Measurements from ENCODE around the gene KLF3. TPM values are rescaled to one million over a fixed set of nuclear protein-coding genes. Genes with fewer than 3 reads are reported as not detected.

Gene KLF3
- total RNA-seq, 1 experiment from 2014 or later, result 51.2 TPM

GRCh38 chr4:38664706-38665401 is 855 bp downstream of the KLF3 start:
- ChIA-PET CTCF (interaction anchor here (0.7 kb wide), 1 partner anchor 346 kb away, joined by 3 read pairs; no protein-coding TSS in a partner anchor), POLR2A (interaction anchor here (0.6 to 8.2 kb wide), 14 partner anchors 11 to 603 kb away, joined by 3 to 192 read pairs (median 3); no protein-coding TSS in a partner anchor)
- peak overlapping the region; percentile 92 for H3K4me3 Mint-ChIP-seq (ENCODE audit: unreplicated experiment)
- peaks cover 9% of the 10 kb centered on the region for H3K36me3 Mint-ChIP-seq (ENCODE audit: insufficient read depth, unreplicated experiment)
- intact Hi-C loops (cut with micrococcal nuclease), result loop anchor here (5.0 kb wide), 1 partner anchor 278 kb away; no protein-coding TSS in a partner anchor
- H3K27me3 Mint-ChIP-seq (ENCODE audit: insufficient read depth, unreplicated experiment), result no peaks in the 10 kb centered on the region
- H3K9me3 Mint-ChIP-seq (ENCODE audit: unreplicated experiment), result peaks cover 10% of the 10 kb centered on the region
- TF ChIP-seq CTCF (IDR thresholded peaks at IDR 0.05; ENCODE audit: unreplicated experiment), result no peak
- DNase-seq (ENCODE audit: unreplicated experiment), result peak; percentile 45
- BruUV-seq (replicated peaks), result no TSS peak
- H3K27ac Mint-ChIP-seq (ENCODE audit: low read depth, unreplicated experiment), result peak overlapping the region; percentile 76
- peaks cover 11% of the 10 kb centered on the region for H3K4me1 Mint-ChIP-seq (ENCODE audit: insufficient read depth, unreplicated experiment)

GRCh38 chr4:38665551-38666411 is 1.8 kb downstream of the KLF3 start:
- Mint-ChIP-seq H3K9me3 (ENCODE audit: unreplicated experiment) (peaks cover 6% of the 10 kb centered on the region), H3K36me3 (ENCODE audit: insufficient read depth, unreplicated experiment) (peaks cover 9% of the 10 kb centered on the region), H3K27me3 (ENCODE audit: insufficient read depth, unreplicated experiment) (no peaks in the 10 kb centered on the region), H3K4me1 (ENCODE audit: insufficient read depth, unreplicated experiment) (peaks cover 20% of the 10 kb centered on the region), H3K27ac (ENCODE audit: low read depth, unreplicated experiment) (peak overlapping the region; percentile 76), H3K4me3 (ENCODE audit: unreplicated experiment) (peak overlapping the region; percentile 92)
- peak; percentile 14 for DNase-seq (ENCODE audit: unreplicated experiment)
- intact Hi-C loops (cut with micrococcal nuclease), result loop anchor here (2.0 to 5.0 kb wide), 3 partner anchors 45 to 278 kb away; no protein-coding TSS in a partner anchor
- ChIA-PET POLR2A (interaction anchor here (0.6 to 8.2 kb wide), 29 partner anchors 10 to 604 kb away, joined by 3 to 192 read pairs (median 4); no protein-coding TSS in a partner anchor), CTCF (interaction anchor here (0.6 to 2.7 kb wide), 9 partner anchors 10 to 355 kb away, joined by 3 to 16 read pairs (median 3); partner anchors contain the start of gene TLR10)
- BruUV-seq (replicated peaks), result TSS peak; percentile 27
- TF ChIP-seq CTCF (IDR thresholded peaks at IDR 0.05; ENCODE audit: unreplicated experiment), result no peak

GRCh38 chr4:38666766-38667084 is 2.7 kb downstream of the KLF3 start:
- no peaks in the 10 kb centered on the region for H3K27me3 Mint-ChIP-seq (ENCODE audit: insufficient read depth, unreplicated experiment)
- peak overlapping the region; percentile 90 for H3K27ac Mint-ChIP-seq (ENCODE audit: low read depth, unreplicated experiment)
- H3K36me3 Mint-ChIP-seq (ENCODE audit: insufficient read depth, unreplicated experiment), result peaks cover 16% of the 10 kb centered on the region
- H3K4me3 Mint-ChIP-seq (ENCODE audit: unreplicated experiment), result peak overlapping the region; percentile 92
- CTCF ChIA-PET, result interaction anchor here (0.5 to 3.5 kb wide), 11 partner anchors 9 to 488 kb away, joined by 3 to 16 read pairs (median 4); partner anchors contain the start of gene TLR10
- H3K9me3 Mint-ChIP-seq (ENCODE audit: unreplicated experiment), result no peaks in the 10 kb centered on the region
- TSS peak; percentile 93 for BruUV-seq (replicated peaks)
- TF ChIP-seq CTCF (IDR thresholded peaks at IDR 0.05; ENCODE audit: unreplicated experiment), result no peak
- H3K4me1 Mint-ChIP-seq (ENCODE audit: insufficient read depth, unreplicated experiment), result peaks cover 28% of the 10 kb centered on the region
- intact Hi-C loops (cut with micrococcal nuclease), result loop anchor here (1.0 to 5.0 kb wide), 4 partner anchors 46 to 346 kb away; no protein-coding TSS in a partner anchor
- DNase-seq (ENCODE audit: unreplicated experiment), result no peak
- POLR2A ChIA-PET, result interaction anchor here (0.6 to 8.2 kb wide), 26 partner anchors 9 to 1000 kb away, joined by 3 to 192 read pairs (median 4); no protein-coding TSS in a partner anchor

All from MCF 10A (cell line).